Mucosa of descending colon (tissue), 3 donors: Measurements from ENCODE around the gene DNAH2. TPM values are rescaled to one million over a fixed set of nuclear protein-coding genes. Genes with fewer than 3 reads are reported as not detected.

ENCODE experiments used
- ATAC-seq: fragments of 200-7000 bp; cut with Tn5 transposase; one replicate; pipeline ENCODE4 v1.9.1; 2020; ENCODE audit warnings: mild to moderate bottlenecking, moderate library complexity
- DNase-seq, 3 donors: peaks; one replicate each; pipeline ENCODE4 v3.0.0-alpha.2; 2020
- H3K36me3 ChIP-seq: fragments of 200-600 bp; one replicate; pipeline ENCODE4 v1.8.0; 2021; ENCODE audit warnings: low read depth, mild to moderate bottlenecking
- H3K4me1 ChIP-seq: fragments of 200-600 bp; one replicate; pipeline ENCODE4 v1.8.0; 2021; ENCODE audit warnings: low read depth, mild to moderate bottlenecking
- H3K4me3 ChIP-seq: fragments of 200-600 bp; one replicate; pipeline ENCODE4 v1.8.0; 2021; ENCODE audit warnings: mild to moderate bottlenecking
- H3K9me3 ChIP-seq: fragments of 200-600 bp; one replicate; pipeline ENCODE4 v1.8.0; 2021; ENCODE audit warnings: mild to moderate bottlenecking
- CTCF ChIP-seq: fragments of 200-600 bp; IDR thresholded peaks from one replicate; pipeline ENCODE4 v1.8.0; 2022; ENCODE audit warnings: antibody characterized with exemption, mild to moderate bottlenecking
- intact Hi-C, 2 donors: fragments of 100-400 bp; cut with DNase I in 1 of 2; cut with micrococcal nuclease in 1 of 2; formaldehyde crosslinking; loops; one replicate each; pipeline versions ENCODE4 v1.11.0 to v1.11.1; 2022; cut with DNase I, micrococcal nuclease
- total RNA-seq, 3 donors: library from RNA; stranded (reverse); fragmentation: NEBNext Ultra II Directional in 2 of 3; extraction: Animal tissue kit (Norgen Biotek cat#: 25700) in 2 of 3; gene quantifications; one replicate each; pipeline versions ENCODE4 v1.2.1 to v1.2.4, GENCODE V29; 2021 to 2023
- donor health status: DM: no; HTN: no; CAD: no; lungs with moderate emphysema.
- donor health status: DM: no; HTN: no; CAD: no.
- donor health status: DM: no; HTN: yes; CAD: no.

Gene DNAH2
- total RNA-seq, 3 donors from 2014 or later, result 0.19 to 0.70 (median 0.29) TPM

- Histone ChIP-seq H3K4me1 (peaks cover 8% of the 10 kb centered on the region), H3K36me3 (no peaks in the 10 kb centered on the region), H3K4me3 (no peak overlapping the region), H3K9me3 (no peaks in the 10 kb centered on the region)
- no peak for DNase-seq
- ATAC-seq, result no peak
- TF ChIP-seq CTCF, result no peak
- intact Hi-C loops, result no loop called here
Measured at GRCh38 chr17:7875804-7876370, 158.3 kb downstream of the DNAH2 start.

GRCh38 chr17:7878234-7878633 lies 160.7 kb downstream of the DNAH2 start:
- peaks cover 25% of the 10 kb centered on the region for H3K4me1 ChIP-seq
- DNase-seq (no peak), ATAC-seq (no peak)
- no peaks in the 10 kb centered on the region for H3K9me3 ChIP-seq
- H3K4me3 ChIP-seq, result no peak overlapping the region
- no peak for TF ChIP-seq CTCF
- no peaks in the 10 kb centered on the region for H3K36me3 ChIP-seq
- intact Hi-C loops, result no loop called here

GRCh38 chr17:7880076-7880868 lies 162.7 kb downstream of the DNAH2 start:
- intact Hi-C loops, result no loop called here
- peak; percentile 15 for ATAC-seq
- H3K9me3 ChIP-seq, result no peaks in the 10 kb centered on the region

GRCh38 chr17:7881276-7882054 lies 163.9 kb downstream of the DNAH2 start:
- intact Hi-C loops, result no loop called here
- DNase-seq, result no peak

More at GRCh38 chr17:7880076-7880868, 162.7 kb downstream of the DNAH2 start:
- H3K4me1 ChIP-seq, result peaks cover 25% of the 10 kb centered on the region
- H3K36me3 ChIP-seq, result no peaks in the 10 kb centered on the region
- no peak overlapping the region for H3K4me3 ChIP-seq
- DNase-seq, result no peak
- TF ChIP-seq CTCF, result no peak

GRCh38 chr17:7882068-7882467 lies 164.5 kb downstream of the DNAH2 start:
- intact Hi-C loops, result no loop called here
- H3K36me3 ChIP-seq, result no peaks in the 10 kb centered on the region
- H3K4me3 ChIP-seq, result no peak overlapping the region
- no peaks in the 10 kb centered on the region for H3K9me3 ChIP-seq
- TF ChIP-seq CTCF, result no peak
- peaks cover 35% of the 10 kb centered on the region for H3K4me1 ChIP-seq
- DNase-seq (no peak), ATAC-seq (no peak)

More at GRCh38 chr17:7881276-7882054, 163.9 kb downstream of the DNAH2 start:
- H3K4me3 ChIP-seq, result no peak overlapping the region
- H3K36me3 ChIP-seq, result no peaks in the 10 kb centered on the region
- no peak for TF ChIP-seq CTCF
- H3K9me3 ChIP-seq, result no peaks in the 10 kb centered on the region
- peaks cover 30% of the 10 kb centered on the region for H3K4me1 ChIP-seq
- no peak for ATAC-seq
